H1 (cell line): ENCODE measurements around the gene ASAP2.

Experiments used
- EP300 ChIP-seq, 2 experiments: IDR thresholded peaks; 1 replicate in 1 of 2; 2 replicates in 1 of 2; pipeline ENCODE4 v1.6.1; 2011 to 2012; ENCODE audit warnings: low read depth in 2 of 2, low read length in 2 of 2, mild to moderate bottlenecking in 2 of 2, borderline replicate concordance in 1 of 2, inconsistent platforms in 1 of 2, moderate library complexity in 1 of 2
- JUND ChIP-seq: IDR thresholded peaks from 2 replicates; pipeline ENCODE4 v1.6.1; 2011; ENCODE audit warnings: mild to moderate bottlenecking, improper control_type of control experiment, low read length
- POLR2A ChIP-seq, 2 experiments: IDR thresholded peaks; 1 replicate in 1 of 2; 2 replicates in 1 of 2; pipeline ENCODE4 v1.6.1; 2011; ENCODE audit warnings: low read depth in 2 of 2, low read length in 2 of 2, mild to moderate bottlenecking in 2 of 2; ENCODE audit errors: control extremely low read depth in 1 of 2
- POLR2AphosphoS5 ChIP-seq: IDR thresholded peaks from 2 replicates; pipeline ENCODE4 v1.6.1; 2011; ENCODE audit warnings: low read depth, low read length
- SRF ChIP-seq: IDR thresholded peaks from 2 replicates; pipeline ENCODE4 v1.6.1; 2011; ENCODE audit warnings: mild to moderate bottlenecking, low read depth, low read length, moderate library complexity
- YY1 ChIP-seq: IDR thresholded peaks from 2 replicates; pipeline ENCODE4 v1.6.1; 2011; ENCODE audit warnings: low read depth, mild to moderate bottlenecking, low read length
- TF ChIP-seq, protein P1 (sequence below), 3 experiments: IDR thresholded peaks; 1 replicate in 2 of 3; 2 replicates in 1 of 3; pipeline versions ENCODE4 v1.5.1 to v1.6.1; 2011; ENCODE audit warnings: low read length in 3 of 3, mild to moderate bottlenecking in 3 of 3, inconsistent platforms in 2 of 3, low read depth in 1 of 3, moderate library complexity in 1 of 3; ENCODE audit not compliant: insufficient read depth in 1 of 3; ENCODE audit errors: control extremely low read depth in 1 of 3
- TF ChIP-seq, protein P2 (sequence below): IDR thresholded peaks from 2 replicates; pipeline ENCODE4 v1.6.1; 2012; ENCODE audit warnings: inconsistent platforms

DNA sequence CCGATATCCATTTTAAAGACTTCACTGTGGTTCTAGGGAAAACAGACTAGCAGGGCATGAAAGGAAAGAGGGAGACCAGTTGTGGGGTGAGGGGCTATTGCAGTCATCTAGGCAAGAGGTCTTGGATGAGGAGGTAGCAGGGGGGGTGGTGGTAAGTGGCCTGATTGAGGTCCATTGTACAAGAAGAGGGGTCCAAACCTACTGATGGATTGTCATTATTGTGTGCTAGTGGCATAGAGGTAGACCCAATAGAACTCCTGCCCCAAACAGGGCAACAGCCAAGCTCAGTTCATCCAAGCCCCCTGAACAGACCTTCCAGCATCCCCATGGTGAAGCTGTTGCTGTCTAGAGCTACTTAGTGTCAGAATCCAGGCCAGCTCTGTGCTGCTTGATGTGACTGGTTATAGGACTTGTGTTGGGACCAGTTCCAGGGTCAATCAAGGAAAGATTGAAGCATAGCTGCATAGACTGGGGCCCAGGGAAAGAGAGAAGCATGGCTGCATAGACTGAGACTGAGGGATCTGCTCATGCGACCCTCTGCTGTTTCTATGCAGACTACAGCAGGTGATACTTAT, 7.0 kb downstream of the ASAP2 start:
- TF ChIP-seq YY1 (no peak), POLR2A (IDR thresholded peaks at IDR 0.05; ENCODE audit: control extremely low read depth in 1 of 2, low read depth in 2 of 2, low read length in 2 of 2) (no peak), EP300 (IDR thresholded peaks at IDR 0.05; ENCODE audit: borderline replicate concordance in 1 of 2, low read depth in 2 of 2, low read length in 2 of 2) (no peak), POLR2AphosphoS5 (no peak), SRF (no peak), JUND (no peak)
- TF ChIP-seq, protein P1, sequence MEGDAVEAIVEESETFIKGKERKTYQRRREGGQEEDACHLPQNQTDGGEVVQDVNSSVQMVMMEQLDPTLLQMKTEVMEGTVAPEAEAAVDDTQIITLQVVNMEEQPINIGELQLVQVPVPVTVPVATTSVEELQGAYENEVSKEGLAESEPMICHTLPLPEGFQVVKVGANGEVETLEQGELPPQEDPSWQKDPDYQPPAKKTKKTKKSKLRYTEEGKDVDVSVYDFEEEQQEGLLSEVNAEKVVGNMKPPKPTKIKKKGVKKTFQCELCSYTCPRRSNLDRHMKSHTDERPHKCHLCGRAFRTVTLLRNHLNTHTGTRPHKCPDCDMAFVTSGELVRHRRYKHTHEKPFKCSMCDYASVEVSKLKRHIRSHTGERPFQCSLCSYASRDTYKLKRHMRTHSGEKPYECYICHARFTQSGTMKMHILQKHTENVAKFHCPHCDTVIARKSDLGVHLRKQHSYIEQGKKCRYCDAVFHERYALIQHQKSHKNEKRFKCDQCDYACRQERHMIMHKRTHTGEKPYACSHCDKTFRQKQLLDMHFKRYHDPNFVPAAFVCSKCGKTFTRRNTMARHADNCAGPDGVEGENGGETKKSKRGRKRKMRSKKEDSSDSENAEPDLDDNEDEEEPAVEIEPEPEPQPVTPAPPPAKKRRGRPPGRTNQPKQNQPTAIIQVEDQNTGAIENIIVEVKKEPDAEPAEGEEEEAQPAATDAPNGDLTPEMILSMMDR (IDR thresholded peaks at IDR 0.05; ENCODE audit: control extremely low read depth in 1 of 3, insufficient read depth in 1 of 3, low read depth in 1 of 3, low read length in 3 of 3): no peak
- TF ChIP-seq, protein P2, sequence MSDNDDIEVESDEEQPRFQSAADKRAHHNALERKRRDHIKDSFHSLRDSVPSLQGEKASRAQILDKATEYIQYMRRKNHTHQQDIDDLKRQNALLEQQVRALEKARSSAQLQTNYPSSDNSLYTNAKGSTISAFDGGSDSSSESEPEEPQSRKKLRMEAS: no peak
